G401 (cell line): ENCODE measurements around the gene PSG6. TPM values are rescaled to one million over a fixed set of nuclear protein-coding genes. Genes with fewer than 3 reads are reported as not detected.
"Not testable (repeated sequence)": the region's sequence is repeated elsewhere in the genome, so short reads cannot be mapped to it uniquely, and the experiment has no call there.

ENCODE experiments used
- DNase-seq: peaks from one replicate; pipeline ENCODE4 v3.0.0-alpha.2; 2015; ENCODE audit warnings: low spot score
- in situ Hi-C: cut with HindIII; loops from 2 replicates; pipeline ENCODE4 v1.10.0; 2016; ENCODE audit warnings: low sequenced_read_pairs, mixed read lengths
- total RNA-seq: library from RNA; depleted of rRNA; stranded (reverse); fragments of >200 nt; shearing (Covaris generic); gene quantifications from 2 replicates; pipeline ENCODE4 v1.2.3, GENCODE V29; 2014; rRNA removed

PSG6 gene
- 6.1 and 20.4 TPM in 2 replicates for total RNA-seq

DNA sequence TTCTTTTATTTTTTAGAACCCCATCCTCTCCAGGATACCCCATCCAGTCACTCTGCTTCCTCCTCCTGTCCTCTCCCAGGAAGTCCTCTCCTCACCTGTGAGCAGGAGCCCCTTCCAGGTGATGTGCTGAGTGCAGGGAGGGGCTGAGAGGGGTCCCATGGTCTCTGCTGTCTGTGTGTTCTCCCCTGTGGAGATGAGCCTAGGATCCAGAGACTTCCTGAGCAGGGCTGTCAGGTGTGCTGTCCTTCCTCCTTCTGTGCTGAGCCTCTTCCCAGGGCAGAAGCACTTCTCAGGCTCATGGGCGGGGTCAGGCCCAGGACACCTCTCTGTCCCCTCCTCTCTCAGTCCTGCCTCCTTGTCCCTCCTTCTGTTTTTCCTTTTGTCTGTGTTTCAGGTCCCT, at the start of gene PSG6:
TSS of gene PSG6 (minus strand) at position 261 of the 400 bp plus-strand sequence. CDS start at position 159, 102 bp downstream.
- DNase-seq, in situ Hi-C loops: not testable (repeated sequence)

DNA sequence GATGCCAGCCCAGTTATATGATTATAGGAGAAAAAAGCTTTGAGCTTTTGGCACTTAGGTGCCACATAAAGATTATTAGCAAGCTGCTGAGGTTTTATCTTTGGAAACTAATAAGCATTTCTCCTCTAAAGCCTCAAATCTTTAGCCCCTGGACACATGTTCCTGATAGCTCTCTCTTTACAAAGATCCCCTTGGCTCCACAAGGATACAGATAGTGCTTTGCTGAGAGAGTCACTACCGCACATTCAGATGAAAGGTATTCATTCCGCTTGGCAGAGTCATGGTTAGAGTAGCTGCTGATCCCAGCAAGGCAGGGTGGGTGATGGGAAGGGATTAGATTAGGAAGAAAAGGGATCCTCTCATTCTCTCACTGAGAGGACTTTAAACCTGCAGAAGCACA, 47.5 kb upstream of the PSG6 start:
- in situ Hi-C loops = no loop called here
- no peak for DNase-seq

DNA sequence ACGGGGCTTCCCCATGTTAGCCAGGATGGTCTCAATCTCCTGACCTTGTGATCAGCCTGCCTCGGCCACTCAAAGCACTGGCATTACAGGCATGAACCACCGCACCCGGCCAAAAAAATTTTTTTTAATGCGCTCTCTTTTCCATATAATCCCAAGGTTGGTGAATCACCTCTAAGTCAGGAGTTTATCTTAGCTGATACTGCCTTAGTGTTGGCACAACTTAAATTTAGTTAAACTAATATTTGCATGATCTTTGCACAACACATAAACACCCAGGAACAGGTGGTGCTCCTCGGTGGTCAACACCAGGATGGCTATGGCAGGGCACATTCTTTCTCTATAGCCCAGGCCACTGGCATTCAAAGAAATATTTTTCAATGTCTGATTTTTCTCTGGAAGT, 43.4 kb upstream of the PSG6 start:
- in situ Hi-C loops = no loop called here
- DNase-seq = no peak

DNA sequence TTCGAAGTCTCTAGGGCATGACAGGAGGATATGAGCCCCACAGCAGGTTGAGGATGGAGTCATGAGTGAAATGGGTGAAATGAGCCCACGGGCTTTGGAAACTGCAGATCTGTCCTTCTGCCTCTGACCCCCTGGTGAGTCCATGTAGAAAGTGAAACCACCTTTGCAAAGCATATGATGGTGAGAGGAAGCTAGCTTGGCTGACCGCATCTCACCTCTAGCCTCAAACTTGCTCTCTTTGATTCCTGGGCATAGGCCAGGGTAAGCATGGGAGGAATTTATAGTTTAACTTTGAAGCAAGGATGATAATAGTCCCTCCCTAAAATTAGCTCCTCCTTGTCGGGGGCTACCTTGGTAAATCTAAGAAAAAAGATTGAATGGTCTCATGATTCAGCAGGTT, 34.4 kb upstream of the PSG6 start:
- in situ Hi-C loops, DNase-seq: not testable (repeated sequence)

DNA sequence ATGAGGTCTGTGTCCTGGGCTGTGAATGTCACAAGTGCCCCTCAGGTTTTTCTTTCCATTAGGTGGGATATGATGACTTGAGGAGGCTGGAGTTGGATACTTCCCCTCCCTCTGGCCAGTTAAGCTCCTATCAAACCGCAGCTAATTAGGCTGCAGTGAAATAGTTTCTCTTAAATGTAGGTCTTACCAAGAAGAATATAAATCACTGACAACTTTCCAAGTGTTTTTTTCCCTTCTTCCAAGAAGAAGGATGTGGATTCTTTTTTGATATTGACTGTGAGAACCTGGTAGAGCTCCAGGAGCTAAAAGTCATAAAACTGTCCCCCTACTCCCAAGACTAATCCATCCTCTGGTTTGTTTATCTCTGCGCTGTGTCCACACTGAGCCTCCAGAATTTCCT, 33.8 kb upstream of the PSG6 start:
- in situ Hi-C loops, DNase-seq: not testable (repeated sequence)

DNA sequence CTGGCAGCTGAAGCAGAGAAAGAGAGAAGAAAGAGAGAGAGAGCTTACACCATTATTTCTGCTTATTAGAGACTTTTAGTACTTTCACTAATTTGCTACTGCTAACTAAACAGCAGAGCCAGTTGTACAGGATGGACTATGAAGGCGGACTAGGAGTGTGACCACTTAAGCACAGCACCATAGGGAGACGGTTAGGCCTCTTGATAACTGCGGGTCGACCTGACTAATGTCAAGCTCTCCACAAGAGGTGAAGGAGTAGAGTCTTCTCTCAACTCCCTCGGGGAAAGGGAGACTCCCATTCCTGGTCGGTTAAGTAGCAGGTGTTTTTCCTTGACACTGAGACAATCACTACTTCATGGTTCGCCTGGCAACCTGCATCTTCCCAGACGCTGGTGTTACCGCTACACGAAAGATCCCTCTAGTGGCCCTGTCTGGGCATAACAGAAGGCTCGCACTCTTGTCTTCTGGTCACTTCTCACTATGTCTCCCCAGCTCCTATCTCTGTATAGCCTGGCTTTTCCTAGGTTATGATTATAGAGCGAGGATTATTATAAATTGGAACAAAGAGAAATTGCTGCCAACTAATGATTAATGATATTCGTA, 24.6 kb upstream of the PSG6 start:
- in situ Hi-C loops = no loop called here
- no peak for DNase-seq

DNA sequence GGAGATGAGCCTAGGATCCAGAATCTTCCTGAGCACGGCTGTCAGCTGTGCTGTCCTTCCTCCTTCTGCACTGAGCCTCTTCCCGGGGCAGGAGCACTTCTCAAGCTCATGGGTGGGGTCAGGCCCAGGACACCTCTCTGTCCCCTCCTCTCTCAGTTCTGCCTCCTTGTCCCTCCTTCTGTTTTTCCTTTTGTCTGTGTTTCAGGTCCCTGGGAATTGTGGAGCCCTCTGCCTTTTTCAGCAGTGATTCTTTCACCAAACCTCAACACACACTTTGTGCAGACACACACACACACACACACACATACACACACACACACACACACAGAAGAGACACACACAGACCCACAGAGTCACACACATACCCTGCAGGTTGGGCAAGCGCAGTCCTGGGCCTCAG, 19.4 kb upstream of the PSG6 start, which contains the start of gene PSG7:
TSS of gene PSG7 (minus strand) at position 101 of the 400 bp plus-strand sequence. CDS start 131 bp downstream, outside the sequence.
- DNase-seq, in situ Hi-C loops: not testable (repeated sequence)

DNA sequence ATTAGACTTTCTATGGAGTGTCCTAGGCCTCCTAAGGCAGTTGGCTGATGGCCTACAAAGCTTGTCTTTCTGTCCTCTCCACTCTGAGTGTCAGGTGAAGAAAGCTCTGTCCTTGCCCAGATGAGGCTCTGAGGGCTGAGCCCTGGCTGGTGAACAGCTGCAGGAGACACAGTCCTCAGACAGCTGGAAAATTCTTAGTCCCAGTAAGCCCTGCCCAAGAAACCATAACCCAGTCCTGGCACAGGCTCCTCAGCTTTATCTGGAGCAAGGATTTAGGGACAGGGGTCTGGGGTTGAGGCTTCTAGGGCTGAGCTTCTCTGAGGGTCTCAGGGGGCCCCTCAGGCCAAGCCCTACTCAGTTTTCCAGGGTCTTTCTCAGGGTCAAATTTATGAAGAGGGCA, 17.0 kb upstream of the PSG6 start:
- in situ Hi-C loops, DNase-seq: not testable (repeated sequence)

DNA sequence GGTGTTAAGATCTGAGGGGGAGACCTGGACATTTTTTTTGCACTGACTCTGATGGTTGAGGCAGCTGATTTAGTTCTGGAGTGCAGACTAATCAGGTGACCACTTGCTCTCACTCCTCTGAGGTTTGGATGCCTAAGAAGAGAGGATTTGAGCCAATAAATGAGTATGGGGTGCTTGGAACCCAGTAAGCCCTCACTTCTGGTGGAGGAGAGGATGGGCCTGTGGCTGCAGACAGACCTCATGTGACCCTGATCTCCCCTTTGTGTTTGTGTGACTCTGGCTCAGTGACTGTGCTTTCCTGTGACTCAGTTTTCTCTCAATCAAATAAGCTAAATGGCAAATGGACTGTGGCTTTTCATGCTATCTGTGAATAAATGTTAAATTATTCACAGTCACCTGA, 16.5 kb upstream of the PSG6 start:
- in situ Hi-C loops = not testable (repeated sequence)
- DNase-seq = peak; percentile 22

DNA sequence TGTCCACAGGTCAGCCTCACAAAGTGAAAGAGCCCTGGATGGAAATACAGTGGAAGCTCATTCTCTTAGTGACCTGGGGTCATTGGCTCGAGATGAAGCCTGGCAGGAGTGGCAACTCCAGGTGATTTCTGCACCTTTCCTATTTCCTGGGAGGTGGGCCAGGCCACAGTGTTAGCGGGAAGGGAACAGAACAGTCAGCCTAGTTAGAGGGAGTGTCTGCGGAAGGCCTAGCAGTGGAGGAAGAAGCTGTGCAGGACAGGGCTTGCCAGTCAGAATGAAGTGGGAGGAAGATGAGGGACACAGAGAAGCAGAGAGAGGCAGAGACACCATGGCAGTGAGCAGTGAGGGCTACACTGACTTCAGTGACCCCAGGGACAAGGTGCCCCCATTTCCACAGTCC, 15.7 kb upstream of the PSG6 start:
- DNase-seq = peak; percentile 25
- in situ Hi-C loops = not testable (repeated sequence)

DNA sequence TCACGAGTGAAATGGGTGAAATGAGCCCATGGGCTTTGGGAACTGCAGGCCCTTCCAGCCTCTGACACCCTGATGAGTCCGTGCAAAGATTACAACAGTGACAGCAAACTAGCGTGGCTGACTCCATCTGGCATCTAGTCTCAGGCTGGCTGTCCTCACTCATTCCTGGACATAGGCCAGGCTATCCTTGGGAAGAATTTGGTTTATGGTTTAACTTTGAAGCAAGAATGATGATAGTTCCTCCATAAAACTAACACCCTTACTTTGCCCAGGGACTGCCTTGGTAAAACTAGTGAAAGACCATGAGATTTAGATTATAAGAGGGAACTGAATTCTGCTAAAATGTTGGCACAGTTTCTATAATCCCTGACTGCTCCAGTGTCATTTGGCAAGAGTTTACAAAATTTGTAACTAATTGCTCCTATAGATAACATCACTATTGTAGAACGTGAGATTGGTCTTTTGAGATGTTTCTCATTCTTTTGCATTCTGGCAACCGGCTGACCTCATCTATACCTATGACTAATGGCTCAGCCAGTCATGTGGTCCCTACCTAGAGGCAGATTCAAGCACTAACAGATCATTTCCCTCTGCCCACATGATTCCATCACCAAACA, 14.9 kb upstream of the PSG6 start:
- DNase-seq = peak; percentile 79
- in situ Hi-C loops = not testable (repeated sequence)

DNA sequence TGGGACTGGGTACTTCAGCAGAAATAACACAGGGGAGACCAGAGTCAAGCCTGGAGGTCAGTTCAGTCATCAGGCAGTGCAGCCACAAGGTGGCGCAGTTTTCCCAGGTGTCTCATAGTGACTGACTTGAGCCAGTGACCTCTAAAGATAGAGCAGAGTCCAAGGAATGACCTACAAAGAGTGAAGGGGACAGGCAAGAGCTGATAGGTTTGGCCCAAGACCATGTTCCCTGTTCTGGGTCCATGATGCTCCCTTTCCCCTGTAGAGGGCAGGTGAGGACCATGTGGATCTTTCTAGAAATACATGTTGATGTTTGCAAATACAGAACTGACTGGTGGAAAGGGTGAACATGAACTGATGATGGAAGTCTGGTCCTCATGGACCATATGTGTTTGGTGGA, 12.5 kb upstream of the PSG6 start:
- DNase-seq = peak; percentile 34
- in situ Hi-C loops = not testable (repeated sequence)

DNA sequence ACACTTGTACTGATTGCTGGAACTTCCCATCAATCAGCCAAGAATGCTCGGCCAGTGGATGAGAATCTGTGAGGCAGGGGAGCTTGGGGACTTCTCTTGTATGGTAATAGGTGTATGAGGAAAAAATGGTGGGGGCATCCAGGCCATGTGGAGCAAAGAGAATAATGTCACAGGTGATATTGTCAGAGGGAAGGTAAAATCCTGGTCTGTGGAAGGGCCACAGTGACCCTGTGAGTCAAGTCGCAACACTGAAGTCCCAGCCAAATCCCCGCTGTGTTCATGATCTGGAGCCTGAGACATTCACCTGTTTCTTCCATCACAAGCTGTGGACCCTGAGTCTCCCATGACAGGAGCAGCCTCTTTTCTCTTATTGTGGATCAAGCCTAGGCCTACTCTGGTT, 11.2 kb upstream of the PSG6 start:
- in situ Hi-C loops = no loop called here
- no peak for DNase-seq

DNA sequence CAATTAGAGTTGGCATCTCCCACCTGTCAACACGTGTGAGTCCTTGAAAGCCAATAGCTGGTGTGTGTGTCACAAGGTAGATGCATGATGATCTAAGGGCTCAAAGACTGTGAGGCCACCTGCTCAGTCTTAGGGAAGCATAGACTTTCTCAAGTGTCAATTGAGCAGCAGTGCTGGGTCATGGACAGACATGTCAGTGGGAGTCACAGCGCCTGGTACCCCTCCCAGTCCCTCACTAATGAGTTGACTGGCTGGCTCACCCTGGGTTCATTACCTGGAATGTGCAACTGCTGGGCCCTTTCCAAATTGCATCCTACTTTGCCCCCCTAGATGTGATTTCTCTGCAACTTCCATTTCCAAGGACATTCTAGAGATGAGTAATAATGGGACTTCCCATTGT, 9.1 kb upstream of the PSG6 start:
- in situ Hi-C loops = no loop called here
- no peak for DNase-seq

DNA sequence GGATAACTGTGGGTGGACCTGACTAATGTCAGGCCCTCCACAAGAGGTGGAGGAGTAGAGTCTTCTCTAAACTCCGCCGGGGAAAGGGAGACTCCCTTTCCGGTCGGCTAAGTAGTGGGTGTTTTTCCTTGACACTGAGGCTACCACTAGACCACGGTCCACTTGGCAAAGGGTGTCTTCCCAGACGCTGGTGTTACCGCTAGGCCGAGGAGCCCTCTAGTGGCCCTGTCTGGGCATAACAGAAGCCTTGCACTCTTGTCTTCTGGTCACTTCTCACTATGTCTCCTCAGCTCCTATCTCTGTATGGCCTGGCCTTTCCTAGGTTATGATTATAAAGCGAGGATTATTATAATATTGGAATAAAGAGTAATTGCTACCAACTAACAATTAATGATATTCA, 5.4 kb upstream of the PSG6 start:
- peak; percentile 42 for DNase-seq
- in situ Hi-C loops = not testable (repeated sequence)

DNA sequence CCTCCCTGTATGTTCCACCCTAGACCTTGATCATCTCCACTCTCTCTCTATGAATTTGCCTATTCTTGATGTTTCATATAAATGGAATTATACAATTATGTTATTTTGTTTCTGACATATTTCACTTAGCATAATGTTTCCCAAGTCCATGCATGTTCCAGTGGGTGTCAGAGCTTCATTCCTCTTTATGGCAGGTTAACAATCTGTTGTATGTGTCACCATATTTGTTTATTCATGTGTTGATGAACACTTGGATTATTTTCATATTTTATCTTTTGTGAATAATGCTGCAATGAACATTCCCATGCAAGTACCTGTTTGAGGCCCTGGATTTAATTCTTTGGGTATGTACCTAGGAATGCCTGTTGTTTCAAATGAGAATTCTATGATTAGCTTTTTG, 3.3 kb upstream of the PSG6 start:
- DNase-seq, in situ Hi-C loops: not testable (repeated sequence)

DNA sequence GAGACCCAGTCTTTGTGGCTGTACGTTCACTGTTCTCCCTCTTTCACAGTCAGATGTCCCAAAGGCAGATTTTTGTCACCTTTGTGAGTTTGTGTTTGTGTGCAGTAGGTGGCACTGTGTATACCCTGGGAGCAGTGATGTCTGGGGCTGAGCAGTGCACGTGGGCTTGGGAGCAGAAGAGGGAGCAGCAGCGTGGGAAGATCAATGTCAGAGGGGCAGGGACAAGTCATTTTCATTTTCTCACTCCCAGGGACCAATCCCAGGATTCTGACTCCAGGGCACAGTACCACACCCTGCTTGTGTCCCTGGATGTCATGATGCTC, 2.0 kb upstream of the PSG6 start:
- in situ Hi-C loops = no loop called here
- peak; percentile 39 for DNase-seq

DNA sequence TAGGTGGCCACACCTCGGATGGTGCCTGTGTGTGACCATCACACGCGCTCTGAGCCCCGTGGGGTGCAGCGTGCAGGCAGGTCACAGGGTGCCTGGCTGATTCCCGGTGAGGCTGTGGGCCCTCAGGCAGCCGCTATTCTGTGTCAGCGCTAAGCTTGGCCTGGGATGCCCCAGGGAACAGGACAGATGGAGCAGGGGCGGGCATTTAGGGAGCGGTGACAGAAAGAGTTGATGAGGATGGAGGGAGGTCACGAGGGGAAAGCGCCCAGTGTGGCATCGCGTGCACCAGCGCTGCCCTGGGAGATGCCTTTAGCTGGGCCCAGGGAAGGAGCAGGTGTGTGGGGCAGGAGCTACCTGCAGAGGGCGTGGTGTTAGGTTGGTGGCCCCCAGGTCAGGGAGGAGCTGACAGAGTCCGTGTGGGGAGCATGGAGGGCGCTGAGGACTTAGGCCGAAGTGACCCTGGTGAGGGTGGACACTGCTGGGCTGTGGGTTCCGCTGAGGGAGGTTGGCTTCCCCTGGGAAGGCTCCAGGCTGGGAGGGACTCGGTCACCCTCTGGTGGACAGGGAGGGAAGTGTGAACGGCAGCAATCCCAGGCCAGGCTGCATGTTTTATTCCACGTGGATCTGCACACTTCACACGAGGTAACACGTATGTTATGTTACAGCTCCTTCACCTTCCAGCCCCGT, 1.5 kb upstream of the PSG6 start:
- in situ Hi-C loops = not testable (repeated sequence)

DNA sequence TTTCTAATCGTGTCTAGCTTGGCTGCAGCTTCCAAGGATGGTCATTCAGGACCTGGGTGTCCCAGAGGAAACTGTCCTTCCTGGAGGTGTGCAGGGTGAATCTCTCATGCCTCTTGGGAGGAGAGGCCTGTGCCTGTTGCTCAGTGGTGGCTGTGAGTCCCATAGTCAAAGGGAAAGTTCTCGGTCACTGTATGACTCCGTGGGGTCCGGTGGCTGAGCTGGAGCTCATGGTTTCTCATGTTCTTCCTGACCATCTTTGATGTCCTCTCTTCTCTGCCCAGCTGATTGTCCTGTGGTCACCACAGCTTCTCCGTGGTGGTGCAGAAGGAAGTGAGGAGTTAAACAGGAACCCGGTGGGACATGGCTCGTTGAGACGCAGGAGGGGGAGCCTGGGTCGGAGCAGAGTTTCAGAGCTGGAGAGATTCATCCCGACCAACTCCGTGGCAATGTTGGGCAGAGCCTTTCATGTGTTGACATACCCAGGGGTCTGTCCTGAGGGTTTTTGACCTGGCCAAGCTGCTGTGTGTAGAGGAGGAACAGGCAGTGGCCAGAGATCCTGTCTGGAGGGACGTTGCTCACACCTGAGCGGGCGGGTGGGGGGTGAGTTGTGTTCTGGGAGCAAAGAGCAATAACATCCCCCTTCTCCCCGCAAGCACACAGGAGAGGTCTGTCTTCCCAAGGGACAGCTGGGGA, 829 bp upstream of the PSG6 start:
- in situ Hi-C loops = not testable (repeated sequence)

More for the DNA sequence above, 1.5 kb upstream of the PSG6 start:
- not testable (repeated sequence) for DNase-seq

DNA sequence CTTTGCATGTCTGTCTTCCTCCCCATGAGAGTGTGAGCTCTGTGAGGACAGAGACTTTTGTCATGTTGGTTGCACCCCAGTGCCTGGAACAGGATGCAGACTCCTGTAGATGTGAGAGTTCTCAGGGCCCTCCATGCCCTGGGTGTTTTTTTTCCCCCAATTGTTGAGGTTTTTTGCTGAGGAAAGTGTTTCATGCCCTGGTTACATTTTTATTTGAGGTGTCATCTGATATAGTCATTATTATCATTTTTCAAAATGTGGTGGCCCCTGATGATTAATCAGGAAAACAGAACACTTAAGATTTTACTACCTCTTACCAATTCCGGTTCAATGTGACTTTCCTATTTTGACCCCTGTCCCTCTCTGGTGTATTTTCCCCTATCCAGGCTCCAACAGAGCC, 763 bp downstream of the PSG6 start:
- DNase-seq, in situ Hi-C loops: not testable (repeated sequence)

More for the DNA sequence above, 829 bp upstream of the PSG6 start:
- DNase-seq = not testable (repeated sequence)
